ENCODE measurements around the gene KLHDC7A. TPM values are rescaled to one million over a fixed set of nuclear protein-coding genes. Genes with fewer than 3 reads are reported as not detected.
A peak's percentile ranks its signal among the peaks of the same experiment; 100 is the strongest.

Gene KLHDC7A
- total and polyA plus RNA-seq, 10 of the 15 experiments (the other 5 are each of a cell fraction or from before 2014, with no cell fraction given): not detected

GRCh38 chr1:18452550-18452949 lies 28.2 kb upstream of the KLHDC7A start (continued):
- TF ChIP-seq, protein P1, sequence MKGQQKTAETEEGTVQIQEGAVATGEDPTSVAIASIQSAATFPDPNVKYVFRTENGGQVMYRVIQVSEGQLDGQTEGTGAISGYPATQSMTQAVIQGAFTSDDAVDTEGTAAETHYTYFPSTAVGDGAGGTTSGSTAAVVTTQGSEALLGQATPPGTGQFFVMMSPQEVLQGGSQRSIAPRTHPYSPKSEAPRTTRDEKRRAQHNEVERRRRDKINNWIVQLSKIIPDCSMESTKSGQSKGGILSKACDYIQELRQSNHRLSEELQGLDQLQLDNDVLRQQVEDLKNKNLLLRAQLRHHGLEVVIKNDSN (IDR thresholded peaks at IDR 0.05; ENCODE audit: borderline replicate concordance, extremely low read length, insufficient read depth, low read depth, low read length): peak; percentile 71
- TF ChIP-seq, protein P2, sequence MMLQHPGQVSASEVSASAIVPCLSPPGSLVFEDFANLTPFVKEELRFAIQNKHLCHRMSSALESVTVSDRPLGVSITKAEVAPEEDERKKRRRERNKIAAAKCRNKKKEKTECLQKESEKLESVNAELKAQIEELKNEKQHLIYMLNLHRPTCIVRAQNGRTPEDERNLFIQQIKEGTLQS (IDR thresholded peaks at IDR 0.05; ENCODE audit: borderline replicate concordance, extremely low read depth, low read depth, low read length): peak; percentile 92; the same call in 1 of the 2 replicates
- TF ChIP-seq TAF1 (IDR thresholded peaks at IDR 0.05; ENCODE audit: borderline replicate concordance, low read depth, low read length): no peak
- peak; percentile 68 for TF ChIP-seq SIX5 (IDR thresholded peaks at IDR 0.05; ENCODE audit: low read depth, low read length, severe bottlenecking)
- TF ChIP-seq HCFC1 (IDR thresholded peaks at IDR 0.05; ENCODE audit: low read length): peak; percentile 71
- TF ChIP-seq NFYB (IDR thresholded peaks at IDR 0.05; ENCODE audit: insufficient read depth, low read depth, low read length): 0 out of 2 replicates have a peak, but pooled peaks have one; percentile 24
- TF ChIP-seq, protein P3, sequence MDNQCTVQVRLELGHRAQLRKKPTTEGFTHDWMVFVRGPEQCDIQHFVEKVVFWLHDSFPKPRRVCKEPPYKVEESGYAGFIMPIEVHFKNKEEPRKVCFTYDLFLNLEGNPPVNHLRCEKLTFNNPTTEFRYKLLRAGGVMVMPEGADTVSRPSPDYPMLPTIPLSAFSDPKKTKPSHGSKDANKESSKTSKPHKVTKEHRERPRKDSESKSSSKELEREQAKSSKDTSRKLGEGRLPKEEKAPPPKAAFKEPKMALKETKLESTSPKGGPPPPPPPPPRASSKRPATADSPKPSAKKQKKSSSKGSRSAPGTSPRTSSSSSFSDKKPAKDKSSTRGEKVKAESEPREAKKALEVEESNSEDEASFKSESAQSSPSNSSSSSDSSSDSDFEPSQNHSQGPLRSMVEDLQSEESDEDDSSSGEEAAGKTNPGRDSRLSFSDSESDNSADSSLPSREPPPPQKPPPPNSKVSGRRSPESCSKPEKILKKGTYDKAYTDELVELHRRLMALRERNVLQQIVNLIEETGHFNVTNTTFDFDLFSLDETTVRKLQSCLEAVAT (IDR thresholded peaks at IDR 0.05): no peak
- no peak for TF ChIP-seq ZZZ3 (IDR thresholded peaks at IDR 0.05; ENCODE audit: control insufficient read depth, insufficient read length, low read depth)
- TF ChIP-seq FOS (IDR thresholded peaks at IDR 0.05; ENCODE audit: borderline replicate concordance, extremely low read depth, insufficient read length): peak; percentile 58
- TF ChIP-seq BCL11A (IDR thresholded peaks at IDR 0.05; ENCODE audit: low read depth, low read length): no peak
- TF ChIP-seq NFIC (IDR thresholded peaks at IDR 0.05; ENCODE audit: low read depth, low read length): no peak
- no peak for TF ChIP-seq ELK1 (IDR thresholded peaks at IDR 0.05; ENCODE audit: low read depth, low read length)

Measured in GM12878 (cell line).